GM11168 (cell line): ENCODE measurements around the gene CADM3.

Experiments used
- in situ Hi-C: fragments of 300-500 bp; cut with MboI; formaldehyde crosslinking; loops from one replicate; pipeline ENCODE4 v1.12.0; 2022; ENCODE audit warnings: low sequenced_read_pairs; ENCODE audit not compliant: unreplicated experiment

Gene CADM3

GRCh38 chr1:159171254-159171687 is at the start of gene CADM3:
CADM3 (plus strand) TSS chr1:159171615; CDS start chr1:159171766, 151 bp downstream.
- in situ Hi-C loops, result no loop called here

DNA sequence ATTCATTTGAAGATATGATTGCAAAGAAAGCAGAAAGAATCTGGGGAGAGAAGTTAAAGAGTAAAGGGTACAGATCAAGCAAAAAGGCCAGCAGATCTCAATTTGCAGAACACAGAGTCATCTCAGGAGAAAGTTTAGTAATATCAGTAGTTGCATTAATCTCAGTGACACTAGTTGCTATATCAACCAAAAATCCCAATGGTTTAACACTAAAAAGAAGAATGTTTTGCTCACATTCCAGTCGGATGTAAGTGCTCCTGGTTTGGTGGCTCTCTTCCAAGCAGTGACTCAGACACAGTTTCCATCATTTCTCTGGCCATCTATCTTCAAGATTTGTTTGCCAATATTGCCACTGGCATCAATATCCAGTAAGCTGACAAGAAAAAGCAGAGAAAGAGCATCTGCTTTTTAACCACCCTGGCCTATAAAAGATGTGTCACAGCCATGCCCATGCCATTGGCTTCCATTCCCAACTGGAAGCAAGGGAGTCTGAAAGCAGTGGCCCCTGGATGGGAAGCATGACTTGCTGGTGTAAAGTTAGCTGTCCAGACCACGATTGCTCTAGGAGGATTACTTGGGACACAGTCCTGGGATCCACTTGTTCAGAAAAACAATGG is 49.3 kb upstream of the CADM3 start:
- in situ Hi-C loops, result no loop called here

DNA sequence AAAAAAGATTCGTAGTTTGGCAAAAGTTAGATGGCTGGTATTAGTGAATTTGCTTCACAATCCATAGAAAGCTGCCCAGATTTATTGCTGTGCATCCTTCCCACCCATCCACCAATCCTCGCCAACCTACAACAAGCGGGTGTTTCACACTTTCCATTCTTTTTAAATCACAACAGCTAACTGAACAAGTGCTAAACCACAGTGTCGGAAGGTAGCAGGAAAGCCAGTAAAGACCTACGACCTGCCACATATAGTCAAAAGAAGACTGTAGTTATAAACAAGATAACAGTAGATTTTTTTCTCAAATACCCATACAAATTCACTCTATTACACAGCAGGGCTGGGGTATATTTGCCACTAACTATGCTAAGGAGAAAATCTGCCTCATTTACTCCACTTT is 47.8 kb upstream of the CADM3 start:
- in situ Hi-C loops, result no loop called here

GRCh38 chr1:159132271-159132881 is 39.0 kb upstream of the CADM3 start:
- in situ Hi-C loops, result no loop called here

- in situ Hi-C loops, result no loop called here
Measured at GRCh38 chr1:159140474-159140873, 30.9 kb upstream of the CADM3 start.

DNA sequence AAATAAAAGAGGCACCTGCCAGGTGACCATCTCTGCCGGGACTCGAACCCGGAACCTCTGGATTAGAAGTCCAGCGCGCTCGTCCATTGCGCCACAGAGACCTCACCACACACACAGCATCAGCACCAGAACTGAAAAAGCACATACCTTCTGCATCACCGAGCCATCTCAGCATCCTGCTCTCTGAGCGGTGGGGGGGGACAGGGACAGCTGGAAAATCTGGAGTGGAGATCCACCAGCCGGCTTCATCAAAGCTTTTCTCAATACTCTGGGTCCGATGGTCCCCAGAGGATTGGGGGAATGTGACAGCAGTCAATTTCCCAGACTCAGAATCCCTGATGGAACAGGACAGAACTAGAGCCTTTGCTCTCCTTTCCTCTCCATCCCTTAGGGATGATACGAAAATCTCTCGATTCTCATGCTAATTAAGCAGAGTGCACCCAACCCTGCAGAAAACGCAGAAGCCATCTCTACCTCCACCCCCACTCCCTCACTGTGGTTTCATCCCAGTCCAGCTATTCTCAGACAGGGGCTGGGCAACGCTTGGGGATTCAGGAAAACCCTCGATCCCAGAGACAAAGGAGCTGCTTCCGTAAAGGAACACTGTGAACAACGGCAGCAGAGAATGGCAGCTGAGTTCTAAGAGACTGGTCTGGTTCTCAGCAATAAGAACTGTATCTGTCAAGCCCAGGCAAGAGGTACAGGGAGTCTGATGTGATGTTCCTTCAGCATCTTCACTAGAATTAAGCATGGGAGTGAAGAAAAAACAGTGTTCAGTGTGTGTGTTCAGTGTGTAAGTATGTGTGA is 29.6 kb upstream of the CADM3 start:
- in situ Hi-C loops, result no loop called here

DNA sequence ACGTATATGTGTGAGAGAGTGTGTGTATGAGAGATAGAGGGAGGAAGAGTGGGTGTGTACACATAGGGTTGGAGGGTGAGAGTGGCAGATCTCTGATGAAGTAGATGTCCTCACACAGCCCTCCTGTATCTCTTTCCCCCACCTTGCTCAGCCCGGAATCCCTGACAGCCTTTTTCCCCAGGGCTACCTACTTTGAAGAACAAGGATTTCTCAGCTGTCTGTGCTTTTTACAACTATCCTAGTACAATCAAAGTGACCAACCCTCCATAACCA is 29.1 kb upstream of the CADM3 start:
- in situ Hi-C loops, result no loop called here

DNA sequence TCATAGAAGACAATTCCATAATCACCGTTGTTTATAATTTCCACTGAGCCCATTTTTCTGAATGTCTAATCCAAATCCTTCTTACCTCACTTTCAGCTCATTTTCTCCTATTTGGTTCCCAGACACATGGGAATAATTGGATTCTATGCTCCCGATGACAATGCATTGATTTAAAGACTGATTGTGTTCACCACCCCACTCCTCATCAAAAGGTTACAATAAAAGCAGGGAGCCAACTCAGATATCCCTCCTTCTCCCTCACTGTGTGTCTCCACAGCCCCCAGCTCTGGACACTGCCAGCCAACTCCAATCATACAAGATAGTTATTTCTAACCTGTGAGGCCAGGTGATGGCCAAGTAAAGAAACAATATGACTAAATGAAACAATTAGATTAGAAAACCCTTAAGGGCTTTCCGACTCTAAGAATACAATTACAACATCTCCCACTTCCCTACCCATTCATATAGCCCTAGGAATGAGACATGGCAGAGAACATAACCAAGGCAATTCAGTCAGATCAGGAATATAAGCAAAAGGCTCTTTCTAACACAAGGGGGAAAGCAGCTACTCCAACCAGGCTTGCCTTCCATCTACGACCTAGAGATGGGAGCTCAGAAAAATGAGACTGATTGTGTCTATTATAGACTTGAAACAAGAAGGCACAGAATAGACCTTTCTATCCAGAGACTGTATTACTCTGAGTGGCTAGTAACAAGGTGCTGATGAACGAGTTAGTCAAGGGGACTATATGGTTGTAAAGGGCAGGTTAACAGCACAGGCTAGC is 28.5 kb upstream of the CADM3 start:
- in situ Hi-C loops, result no loop called here

- in situ Hi-C loops, result no loop called here
Measured at GRCh38 chr1:159144571-159144970, 26.8 kb upstream of the CADM3 start.

GRCh38 chr1:159146980-159147379 is 24.4 kb upstream of the CADM3 start:
- in situ Hi-C loops, result no loop called here

DNA sequence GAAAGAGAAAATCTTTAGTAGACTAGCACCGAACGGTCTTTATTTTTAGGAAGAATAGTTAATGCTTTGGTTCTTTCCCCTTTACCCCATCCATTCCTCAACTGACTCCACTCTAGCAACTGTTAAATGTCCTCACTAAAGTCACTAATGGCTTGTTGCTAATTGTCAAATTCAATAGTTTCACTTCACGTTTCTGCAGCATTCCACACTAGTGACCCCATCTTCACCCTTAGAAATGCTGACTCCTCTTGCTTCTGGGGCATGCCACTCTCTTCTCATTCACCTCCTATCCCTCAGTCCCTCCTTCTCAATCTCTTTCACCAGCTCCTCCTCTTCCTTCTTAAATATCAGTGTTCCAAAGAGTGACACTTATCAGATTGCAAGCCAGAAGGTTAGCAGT is 19.4 kb upstream of the CADM3 start:
- in situ Hi-C loops, result no loop called here

DNA sequence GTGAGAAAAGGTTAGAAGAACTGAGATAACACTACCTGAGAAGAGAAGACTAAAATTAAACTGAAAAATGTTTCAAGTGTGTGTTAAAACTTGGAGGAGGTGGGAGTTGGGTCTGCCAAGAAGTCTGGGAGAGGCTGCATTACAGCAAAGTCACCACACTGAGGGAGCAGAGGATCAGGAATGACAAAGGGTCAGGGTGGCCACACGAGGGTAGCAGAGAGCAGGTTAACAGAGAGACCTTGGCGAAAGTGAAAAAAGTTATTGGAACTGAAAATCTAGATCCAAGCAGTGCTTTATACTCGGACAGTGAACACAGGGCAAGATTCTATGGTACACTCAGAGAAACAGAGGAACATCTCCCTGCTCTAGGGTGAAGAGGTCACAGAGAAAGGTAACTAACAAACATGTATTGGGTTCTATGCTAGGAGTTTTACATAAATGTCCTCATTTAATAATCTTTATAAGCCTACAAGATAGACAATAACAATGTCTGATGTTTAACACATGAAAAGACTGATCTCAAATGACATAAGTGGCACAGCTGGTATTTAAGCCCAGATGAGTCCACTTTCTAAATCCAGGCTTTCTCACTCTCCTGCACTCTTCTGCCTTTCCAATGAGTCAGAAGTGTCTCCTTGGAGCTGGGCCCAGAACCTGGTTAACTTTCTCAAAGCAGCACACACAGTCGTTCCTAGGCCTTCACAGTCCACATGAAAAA is 10.3 kb upstream of the CADM3 start:
- in situ Hi-C loops, result loop anchor here (5.0 kb wide), 1 partner anchor 36 kb away; no protein-coding TSS in a partner anchor

- in situ Hi-C loops, result loop anchor here (5.0 kb wide), 1 partner anchor 36 kb away; no protein-coding TSS in a partner anchor
Measured at GRCh38 chr1:159161719-159162026, 9.7 kb upstream of the CADM3 start.

DNA sequence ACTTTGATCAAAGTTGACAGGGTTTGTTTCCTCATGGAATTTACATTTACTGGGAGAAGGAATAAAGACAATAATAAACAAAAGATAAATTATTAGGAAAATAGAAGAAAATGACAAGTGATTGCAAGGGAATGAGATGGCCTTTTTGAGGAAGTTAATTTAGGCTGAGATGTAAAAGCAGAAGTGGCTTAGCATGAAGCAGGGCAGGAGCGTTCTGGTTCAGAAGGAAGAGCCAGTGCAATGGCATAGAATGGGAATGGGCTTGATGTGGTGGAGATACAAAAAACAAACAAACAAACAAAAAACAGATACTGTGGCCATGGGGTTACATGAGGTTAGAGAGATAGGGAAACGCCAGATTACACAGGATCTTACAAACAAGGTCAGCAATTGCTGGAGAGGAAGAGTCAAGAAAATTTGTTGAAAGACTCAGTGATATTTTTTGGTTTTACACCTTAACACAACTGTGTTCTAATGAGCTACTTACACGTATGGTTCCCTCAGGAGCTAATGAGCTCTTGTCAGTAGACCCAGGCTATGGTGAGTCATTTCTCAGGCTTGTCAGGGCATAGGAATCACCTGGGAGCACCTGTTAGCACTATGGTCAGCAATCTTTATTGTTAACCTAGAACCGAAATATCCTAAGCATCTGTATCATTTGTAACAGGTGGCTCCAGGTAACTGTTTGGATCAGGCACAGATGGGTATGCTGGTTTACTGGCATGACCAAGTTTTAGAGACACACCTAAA is 8.7 kb upstream of the CADM3 start:
- in situ Hi-C loops, result loop anchor here (5.0 kb wide), 1 partner anchor 35 kb away; no protein-coding TSS in a partner anchor

- in situ Hi-C loops, result loop anchor here (5.0 kb wide), 1 partner anchor 34 kb away; no protein-coding TSS in a partner anchor
Measured at GRCh38 chr1:159163614-159164228, 7.7 kb upstream of the CADM3 start.

- in situ Hi-C loops, result no loop called here
Measured at GRCh38 chr1:159168043-159168442, 3.4 kb upstream of the CADM3 start.

GRCh38 chr1:159170639-159171038 is 776 bp upstream of the CADM3 start:
- in situ Hi-C loops, result no loop called here

- in situ Hi-C loops, result no loop called here
Measured at GRCh38 chr1:159171688-159172501, 480 bp downstream of the CADM3 start.
